Amniotic stem cell (primary cell): ENCODE data around the gene PLEKHB2.
"Not testable (repeated sequence)": the region's sequence is repeated elsewhere in the genome, so short reads cannot be mapped to it uniquely, and the experiment has no call there.

Source experiments
- DNase-seq: peaks from one replicate; lab custom pipeline; 2025; lab: John Stamatoyannopoulos, UW

Gene PLEKHB2

GRCh38 chr2:131093696-131094462 is 11.3 kb upstream of the PLEKHB2 start:
- DNase-seq, result peak; percentile 45

- DNase-seq, result no peak
Measured at GRCh38 chr2:131094463-131095281, 10.5 kb upstream of the PLEKHB2 start.

GRCh38 chr2:131103165-131103564 is 2.0 kb upstream of the PLEKHB2 start:
- no peak for DNase-seq

- peak; percentile 55 for DNase-seq
Measured at GRCh38 chr2:131104487-131105155, 515 bp upstream of the PLEKHB2 start.

GRCh38 chr2:131105950-131106801 is 1.0 kb downstream of the PLEKHB2 start:
- no peak for DNase-seq

GRCh38 chr2:131112529-131112928 is 7.4 kb downstream of the PLEKHB2 start:
- no peak for DNase-seq

- DNase-seq, result no peak
Measured at GRCh38 chr2:131113566-131114227, 8.6 kb downstream of the PLEKHB2 start.

- not testable (repeated sequence) for DNase-seq
Measured at GRCh38 chr2:131114950-131115349, 9.8 kb downstream of the PLEKHB2 start.

GRCh38 chr2:131115752-131116151 is 10.6 kb downstream of the PLEKHB2 start:
- DNase-seq, result no peak

GRCh38 chr2:131120815-131121317 is 15.7 kb downstream of the PLEKHB2 start:
- no peak for DNase-seq

- DNase-seq, result no peak
Measured at GRCh38 chr2:131121464-131121863, 16.3 kb downstream of the PLEKHB2 start.

GRCh38 chr2:131122496-131122895 is 17.4 kb downstream of the PLEKHB2 start:
- no peak for DNase-seq

- no peak for DNase-seq
Measured at GRCh38 chr2:131123192-131123591, 18.1 kb downstream of the PLEKHB2 start.

GRCh38 chr2:131125195-131125757 is 20.1 kb downstream of the PLEKHB2 start:
- DNase-seq, result no peak

GRCh38 chr2:131126436-131126835 is 21.3 kb downstream of the PLEKHB2 start:
- DNase-seq, result no peak

- no peak for DNase-seq
Measured at GRCh38 chr2:131127076-131127475, 21.9 kb downstream of the PLEKHB2 start.

GRCh38 chr2:131127981-131128380 is 22.8 kb downstream of the PLEKHB2 start:
- no peak for DNase-seq

- DNase-seq, result no peak
Measured at GRCh38 chr2:131130298-131130596, 25.1 kb downstream of the PLEKHB2 start.

- DNase-seq, result no peak
Measured at GRCh38 chr2:131132729-131133128, 27.6 kb downstream of the PLEKHB2 start.

- no peak for DNase-seq
Measured at GRCh38 chr2:131140581-131140980, 35.4 kb downstream of the PLEKHB2 start.

GRCh38 chr2:131142849-131143248 is 37.7 kb downstream of the PLEKHB2 start:
- no peak for DNase-seq
